Panc1 (cell line): Measurements from ENCODE around the gene PKLR.

Experiments
- POLR2AphosphoS5 ChIP-seq: IDR thresholded peaks from 2 replicates; pipeline ENCODE4 v1.6.1; 2012; ENCODE audit warnings: mild to moderate bottlenecking, low read depth, low read length, moderate library complexity
- TCF7L2 ChIP-seq: IDR thresholded peaks from 2 replicates; pipeline ENCODE4 v1.6.1; 2011; ENCODE audit warnings: mild to moderate bottlenecking, low read depth, low read length, inconsistent platforms
- TF ChIP-seq, protein P1 (sequence below): fragments of 450-650 bp; IDR thresholded peaks from 2 replicates; pipeline ENCODE4 v1.5.1; 2017; ENCODE audit warnings: mild to moderate bottlenecking
- TF ChIP-seq, protein P2 (sequence below), 2 experiments: IDR thresholded peaks; 2 replicates each; pipeline ENCODE4 v1.6.1; 2011 to 2012; ENCODE audit warnings: low read depth in 2 of 2, control low read depth in 1 of 2, low read length in 1 of 2, mild to moderate bottlenecking in 1 of 2, moderate library complexity in 1 of 2; ENCODE audit not compliant: insufficient read depth in 1 of 2

DNA sequence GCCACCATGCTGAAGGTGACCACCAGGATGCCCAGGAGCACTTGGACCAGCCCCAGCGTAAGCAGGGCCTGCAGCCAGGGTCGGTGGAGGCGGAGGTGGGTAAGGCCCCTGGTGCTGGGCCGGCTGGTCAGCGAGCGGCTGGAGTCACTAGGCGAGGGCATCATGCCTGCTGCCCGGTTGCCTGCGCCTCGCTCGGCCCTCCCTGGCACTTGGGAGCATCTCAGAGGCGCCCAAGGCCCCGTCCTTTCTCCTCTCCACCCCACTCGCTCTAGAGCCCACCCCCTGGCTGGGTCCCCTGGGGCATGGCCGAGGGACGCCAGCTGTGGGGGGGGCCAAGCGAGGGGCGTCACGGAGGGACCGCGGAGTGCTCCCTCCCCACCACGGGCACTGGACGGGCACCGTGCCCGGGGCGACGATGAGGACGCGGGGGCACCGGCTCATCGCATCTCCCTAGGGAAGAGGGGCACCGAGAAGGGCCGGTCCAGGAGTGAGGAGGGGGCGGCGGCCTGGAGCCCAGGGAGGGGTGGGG, 46.5 kb downstream of the PKLR start:
- TF ChIP-seq, protein P1, sequence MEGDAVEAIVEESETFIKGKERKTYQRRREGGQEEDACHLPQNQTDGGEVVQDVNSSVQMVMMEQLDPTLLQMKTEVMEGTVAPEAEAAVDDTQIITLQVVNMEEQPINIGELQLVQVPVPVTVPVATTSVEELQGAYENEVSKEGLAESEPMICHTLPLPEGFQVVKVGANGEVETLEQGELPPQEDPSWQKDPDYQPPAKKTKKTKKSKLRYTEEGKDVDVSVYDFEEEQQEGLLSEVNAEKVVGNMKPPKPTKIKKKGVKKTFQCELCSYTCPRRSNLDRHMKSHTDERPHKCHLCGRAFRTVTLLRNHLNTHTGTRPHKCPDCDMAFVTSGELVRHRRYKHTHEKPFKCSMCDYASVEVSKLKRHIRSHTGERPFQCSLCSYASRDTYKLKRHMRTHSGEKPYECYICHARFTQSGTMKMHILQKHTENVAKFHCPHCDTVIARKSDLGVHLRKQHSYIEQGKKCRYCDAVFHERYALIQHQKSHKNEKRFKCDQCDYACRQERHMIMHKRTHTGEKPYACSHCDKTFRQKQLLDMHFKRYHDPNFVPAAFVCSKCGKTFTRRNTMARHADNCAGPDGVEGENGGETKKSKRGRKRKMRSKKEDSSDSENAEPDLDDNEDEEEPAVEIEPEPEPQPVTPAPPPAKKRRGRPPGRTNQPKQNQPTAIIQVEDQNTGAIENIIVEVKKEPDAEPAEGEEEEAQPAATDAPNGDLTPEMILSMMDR: no peak
- TF ChIP-seq TCF7L2 (no peak), POLR2AphosphoS5 (no peak)
- TF ChIP-seq, protein P2, sequence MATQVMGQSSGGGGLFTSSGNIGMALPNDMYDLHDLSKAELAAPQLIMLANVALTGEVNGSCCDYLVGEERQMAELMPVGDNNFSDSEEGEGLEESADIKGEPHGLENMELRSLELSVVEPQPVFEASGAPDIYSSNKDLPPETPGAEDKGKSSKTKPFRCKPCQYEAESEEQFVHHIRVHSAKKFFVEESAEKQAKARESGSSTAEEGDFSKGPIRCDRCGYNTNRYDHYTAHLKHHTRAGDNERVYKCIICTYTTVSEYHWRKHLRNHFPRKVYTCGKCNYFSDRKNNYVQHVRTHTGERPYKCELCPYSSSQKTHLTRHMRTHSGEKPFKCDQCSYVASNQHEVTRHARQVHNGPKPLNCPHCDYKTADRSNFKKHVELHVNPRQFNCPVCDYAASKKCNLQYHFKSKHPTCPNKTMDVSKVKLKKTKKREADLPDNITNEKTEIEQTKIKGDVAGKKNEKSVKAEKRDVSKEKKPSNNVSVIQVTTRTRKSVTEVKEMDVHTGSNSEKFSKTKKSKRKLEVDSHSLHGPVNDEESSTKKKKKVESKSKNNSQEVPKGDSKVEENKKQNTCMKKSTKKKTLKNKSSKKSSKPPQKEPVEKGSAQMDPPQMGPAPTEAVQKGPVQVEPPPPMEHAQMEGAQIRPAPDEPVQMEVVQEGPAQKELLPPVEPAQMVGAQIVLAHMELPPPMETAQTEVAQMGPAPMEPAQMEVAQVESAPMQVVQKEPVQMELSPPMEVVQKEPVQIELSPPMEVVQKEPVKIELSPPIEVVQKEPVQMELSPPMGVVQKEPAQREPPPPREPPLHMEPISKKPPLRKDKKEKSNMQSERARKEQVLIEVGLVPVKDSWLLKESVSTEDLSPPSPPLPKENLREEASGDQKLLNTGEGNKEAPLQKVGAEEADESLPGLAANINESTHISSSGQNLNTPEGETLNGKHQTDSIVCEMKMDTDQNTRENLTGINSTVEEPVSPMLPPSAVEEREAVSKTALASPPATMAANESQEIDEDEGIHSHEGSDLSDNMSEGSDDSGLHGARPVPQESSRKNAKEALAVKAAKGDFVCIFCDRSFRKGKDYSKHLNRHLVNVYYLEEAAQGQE (IDR thresholded peaks at IDR 0.05; ENCODE audit: insufficient read depth in 1 of 2, low read depth in 2 of 2, low read length in 1 of 2): no peak
